ENCODE results near the gene PHF1.
"Not testable (repeated sequence)": the region's sequence is repeated elsewhere in the genome, so short reads cannot be mapped to it uniquely, and the experiment has no call there.

Gene PHF1

DNA sequence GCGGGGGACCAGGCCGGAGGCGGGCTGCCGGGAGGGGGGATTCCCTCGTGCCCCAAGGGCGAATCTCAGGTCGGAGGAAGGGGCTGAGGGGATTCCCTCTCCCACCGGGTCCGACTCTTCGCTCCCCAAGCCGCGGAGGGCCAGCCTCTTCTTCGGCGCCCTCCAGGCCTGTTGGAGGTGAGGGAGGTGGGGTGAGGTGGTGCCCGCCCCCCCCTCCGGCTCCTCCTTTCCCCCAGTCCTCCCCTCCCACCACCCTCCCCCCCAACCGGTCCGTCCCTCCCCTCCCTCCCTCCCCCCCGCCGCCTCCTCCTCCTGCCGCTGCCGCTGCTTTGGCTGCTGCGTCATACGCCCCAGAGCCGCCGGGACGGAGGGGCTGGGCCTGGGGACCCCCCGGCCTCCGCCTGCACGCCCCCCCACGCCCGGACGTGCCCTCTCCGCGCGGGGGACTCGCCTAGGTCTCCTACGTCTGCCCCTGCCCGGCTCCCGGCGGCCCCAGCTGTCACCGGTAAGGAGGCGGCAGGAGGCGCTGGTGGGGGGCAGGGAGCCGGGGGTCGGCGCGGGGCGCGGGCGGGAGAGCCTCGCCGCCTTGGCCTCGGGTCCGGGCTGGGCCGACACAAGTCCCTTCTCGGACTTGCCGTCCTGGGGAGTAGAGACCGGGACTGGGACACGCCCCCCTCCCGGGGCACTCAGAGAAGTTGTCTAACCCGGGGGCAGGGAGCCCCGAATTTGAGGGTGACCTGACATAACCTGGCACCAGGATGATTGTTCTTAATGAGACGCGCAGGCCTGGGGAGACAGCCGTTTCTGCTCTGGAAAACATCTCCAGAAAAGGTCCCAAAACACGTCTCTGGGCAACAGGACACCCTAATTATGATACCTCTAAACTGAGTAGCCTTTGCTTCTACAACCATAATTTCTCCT, at the start of gene PHF1:
Gene PHF1, plus strand, starts transcription at position 304 of the 921 bp plus-strand sequence. CDS start 1,250 bp downstream, outside the sequence.
- FAIRE-seq (no peak), DNase-seq (ENCODE audit: extremely low spot score, insufficient read length, low read depth) (no peak)

DNA sequence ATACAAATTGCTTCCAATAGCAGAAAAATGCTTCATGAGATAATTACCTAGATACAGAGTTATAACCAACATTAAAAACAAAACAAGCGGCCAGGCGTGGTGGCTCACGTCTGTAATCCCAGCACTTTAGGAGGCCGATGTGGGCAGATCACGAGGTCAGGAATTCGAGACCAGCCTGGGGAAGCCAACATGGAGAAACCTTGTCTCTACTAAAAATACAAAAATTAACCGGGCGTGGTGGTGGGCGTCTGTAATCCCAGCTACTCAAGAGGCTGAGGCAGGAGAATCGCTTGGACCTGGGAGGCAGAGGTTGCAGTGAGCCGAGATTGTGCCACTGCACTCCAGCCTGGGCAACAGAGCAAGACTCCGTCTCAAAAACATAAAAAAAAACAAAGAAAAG, 47.3 kb upstream of the PHF1 start:
- FAIRE-seq = not testable (repeated sequence)

DNA sequence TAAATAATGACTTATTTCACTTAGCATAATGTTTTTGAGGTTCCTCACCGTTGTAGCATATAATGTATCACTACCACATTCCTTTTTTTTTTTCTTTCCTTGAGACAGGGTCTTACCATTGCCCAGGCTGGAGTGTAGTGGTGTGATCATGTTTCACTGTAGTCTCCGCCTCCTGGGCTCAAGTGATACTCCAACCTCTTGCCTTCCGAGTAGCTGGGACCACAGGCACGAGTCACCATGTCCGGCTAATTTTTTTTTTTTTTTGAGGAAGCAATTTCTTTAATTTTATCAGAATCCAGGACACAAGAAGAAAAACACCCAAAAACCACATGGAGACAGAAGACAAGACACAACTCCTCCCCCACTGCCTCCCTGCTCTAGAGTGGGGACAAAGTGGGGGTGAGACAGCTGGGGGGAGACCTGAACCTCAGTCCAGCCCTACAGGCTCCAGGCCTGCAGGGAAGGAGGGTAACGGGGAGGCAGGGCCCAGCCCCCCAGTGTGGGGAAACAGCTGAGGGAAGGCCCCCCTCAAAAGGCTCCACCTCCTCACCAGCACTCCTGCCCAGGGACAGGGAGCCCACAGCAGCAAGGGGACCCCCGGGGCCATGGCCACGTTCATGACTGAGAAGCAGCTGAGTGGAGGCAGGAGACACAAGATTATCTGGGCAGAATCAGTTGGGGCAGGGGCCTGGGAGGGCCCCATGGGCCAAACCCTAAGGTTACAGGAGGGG, 46.2 kb upstream of the PHF1 start:
- not testable (repeated sequence) for DNase-seq (ENCODE audit: extremely low spot score, insufficient read length, low read depth); FAIRE-seq

More for the DNA sequence above, 47.3 kb upstream of the PHF1 start:
- DNase-seq (ENCODE audit: extremely low spot score, insufficient read length, low read depth) = not testable (repeated sequence)

DNA sequence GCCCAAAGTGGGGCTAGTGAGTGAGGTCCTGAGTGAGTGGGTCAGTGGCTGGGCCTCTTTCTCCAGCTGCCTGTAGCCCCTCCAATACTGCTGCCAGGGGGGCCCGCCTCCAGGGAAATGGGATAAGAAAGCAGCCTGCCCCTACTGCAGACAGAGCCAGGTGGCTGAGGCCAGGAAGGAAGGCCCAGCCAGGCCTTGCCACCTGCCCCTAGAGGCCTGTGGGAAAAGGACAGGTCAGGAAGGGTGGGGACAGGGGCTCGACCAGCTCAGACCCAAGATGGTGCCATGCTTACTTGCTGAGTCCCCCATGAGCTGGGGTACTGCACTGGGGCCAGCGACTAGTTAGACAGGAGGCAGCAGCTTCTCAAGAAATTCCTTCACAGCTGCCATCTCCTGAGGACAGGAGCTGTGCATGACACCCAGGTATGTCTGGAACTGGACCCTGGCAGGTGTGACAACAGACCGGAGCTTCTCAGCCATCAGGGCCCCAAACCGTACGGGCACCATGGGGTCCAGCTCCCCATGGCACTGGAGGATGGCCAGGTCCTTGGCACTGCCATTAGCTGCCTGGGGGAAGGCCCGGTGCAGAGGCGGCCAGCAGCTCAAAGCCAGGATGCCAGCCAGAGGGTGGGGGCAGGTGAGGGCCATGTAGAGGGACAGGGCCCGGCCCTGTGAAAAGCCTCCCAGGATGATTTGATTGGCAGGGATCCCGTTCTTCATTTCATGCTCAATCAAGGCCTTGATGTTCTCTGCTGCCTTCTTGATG, 45.4 kb upstream of the PHF1 start:
- not testable (repeated sequence) for DNase-seq (ENCODE audit: extremely low spot score, insufficient read length, low read depth); FAIRE-seq

DNA sequence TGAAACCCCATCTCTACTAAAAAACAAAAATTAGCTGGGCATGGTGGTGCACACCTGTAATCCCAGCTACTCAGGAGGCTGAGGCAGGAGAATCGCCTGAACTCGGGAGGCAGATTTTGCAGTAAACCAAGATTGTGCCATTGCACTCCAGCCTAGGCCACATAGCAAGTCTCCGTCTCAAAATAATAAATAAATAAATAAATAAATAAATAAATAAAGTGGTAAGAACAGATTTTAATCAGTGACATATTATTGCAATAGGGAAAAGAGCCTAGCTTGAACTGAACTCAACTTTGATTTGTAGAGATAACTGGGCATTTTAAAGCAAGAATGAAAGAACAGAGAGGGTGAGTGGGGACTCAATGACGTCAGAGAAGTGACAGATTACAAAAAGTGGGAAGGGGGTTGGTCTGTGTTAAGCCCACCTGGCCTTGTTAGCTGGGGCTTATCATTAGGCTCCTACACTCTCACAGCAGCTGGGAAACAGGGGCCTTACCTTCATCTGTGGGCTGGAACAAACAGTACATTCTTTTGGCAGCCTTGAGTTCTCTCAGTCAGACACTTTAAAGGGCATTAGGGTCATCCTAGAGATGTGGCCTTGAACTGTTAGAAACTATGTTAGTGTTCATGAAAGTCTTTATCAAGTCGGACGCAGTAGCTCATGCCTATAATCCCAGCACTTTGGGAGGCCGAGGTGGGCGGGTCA, 43.7 kb upstream of the PHF1 start:
- DNase-seq (ENCODE audit: extremely low spot score, insufficient read length, low read depth) = no peak
- FAIRE-seq = no peak

DNA sequence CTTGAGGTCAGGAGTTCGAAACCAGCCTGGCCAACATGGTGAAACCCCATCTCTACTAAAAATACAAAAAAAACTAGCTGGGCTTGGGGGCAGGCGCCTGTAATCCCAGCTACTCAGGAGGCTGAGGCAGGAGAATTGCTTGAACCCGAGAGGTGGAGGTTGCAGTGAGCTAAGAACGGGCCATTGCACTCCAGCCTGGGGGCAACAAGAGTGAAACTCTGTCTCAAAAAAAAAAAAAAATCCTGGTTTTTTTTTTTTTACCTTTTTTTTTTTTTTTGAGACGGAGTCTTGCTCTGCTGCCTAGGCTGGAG, 43.1 kb upstream of the PHF1 start:
- FAIRE-seq; DNase-seq (ENCODE audit: extremely low spot score, insufficient read length, low read depth): not testable (repeated sequence)

DNA sequence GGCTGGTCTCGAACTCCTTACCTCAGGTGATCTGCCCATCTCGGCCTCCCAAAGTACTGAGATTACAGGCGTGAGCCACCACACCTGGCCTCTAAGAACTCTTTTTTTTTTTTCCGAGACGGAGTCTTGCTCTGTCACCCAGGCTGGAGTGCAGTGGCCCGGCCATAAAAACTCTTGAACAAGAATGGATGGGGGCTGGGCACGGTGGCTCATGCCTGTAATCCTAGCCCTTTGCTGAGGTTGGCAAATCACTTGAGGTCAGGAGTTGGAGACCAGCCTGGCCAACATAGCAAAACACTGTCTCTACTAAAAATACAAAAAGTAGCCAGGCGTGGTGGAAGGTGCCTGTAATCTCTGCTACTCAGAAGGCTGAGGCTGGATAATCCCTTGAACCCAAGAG, 38.9 kb upstream of the PHF1 start:
- not testable (repeated sequence) for FAIRE-seq; DNase-seq (ENCODE audit: extremely low spot score, insufficient read length, low read depth)

DNA sequence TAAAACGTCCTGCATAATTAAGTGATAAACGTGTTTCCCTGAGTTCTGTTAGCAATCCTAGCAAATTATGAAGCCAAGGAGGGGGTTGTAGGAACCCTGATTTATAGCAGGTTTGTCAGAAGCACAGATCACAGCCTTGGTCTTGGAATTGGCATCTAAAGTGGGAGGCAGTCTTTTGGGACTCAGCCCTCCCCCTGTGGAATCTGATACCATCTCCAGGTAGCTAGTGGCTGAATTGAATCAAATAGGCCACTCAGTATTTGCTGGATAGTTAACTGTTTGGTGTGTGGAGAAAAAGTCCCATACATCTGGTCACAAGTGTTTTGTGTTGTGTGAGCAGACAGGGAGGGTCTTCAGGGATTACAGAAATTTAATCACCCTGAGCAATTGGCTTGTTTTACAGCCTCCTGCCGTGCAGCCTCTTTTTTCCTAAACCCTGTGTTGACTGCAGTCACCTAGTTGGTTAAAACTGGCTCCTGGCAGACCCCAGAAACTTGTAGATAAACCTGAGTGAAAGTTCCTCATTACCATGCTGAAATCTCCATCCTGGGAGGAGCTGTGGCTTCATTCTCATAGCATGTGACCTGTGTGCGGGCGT, 38.2 kb upstream of the PHF1 start:
- FAIRE-seq (no peak), DNase-seq (ENCODE audit: extremely low spot score, insufficient read length, low read depth) (no peak)

DNA sequence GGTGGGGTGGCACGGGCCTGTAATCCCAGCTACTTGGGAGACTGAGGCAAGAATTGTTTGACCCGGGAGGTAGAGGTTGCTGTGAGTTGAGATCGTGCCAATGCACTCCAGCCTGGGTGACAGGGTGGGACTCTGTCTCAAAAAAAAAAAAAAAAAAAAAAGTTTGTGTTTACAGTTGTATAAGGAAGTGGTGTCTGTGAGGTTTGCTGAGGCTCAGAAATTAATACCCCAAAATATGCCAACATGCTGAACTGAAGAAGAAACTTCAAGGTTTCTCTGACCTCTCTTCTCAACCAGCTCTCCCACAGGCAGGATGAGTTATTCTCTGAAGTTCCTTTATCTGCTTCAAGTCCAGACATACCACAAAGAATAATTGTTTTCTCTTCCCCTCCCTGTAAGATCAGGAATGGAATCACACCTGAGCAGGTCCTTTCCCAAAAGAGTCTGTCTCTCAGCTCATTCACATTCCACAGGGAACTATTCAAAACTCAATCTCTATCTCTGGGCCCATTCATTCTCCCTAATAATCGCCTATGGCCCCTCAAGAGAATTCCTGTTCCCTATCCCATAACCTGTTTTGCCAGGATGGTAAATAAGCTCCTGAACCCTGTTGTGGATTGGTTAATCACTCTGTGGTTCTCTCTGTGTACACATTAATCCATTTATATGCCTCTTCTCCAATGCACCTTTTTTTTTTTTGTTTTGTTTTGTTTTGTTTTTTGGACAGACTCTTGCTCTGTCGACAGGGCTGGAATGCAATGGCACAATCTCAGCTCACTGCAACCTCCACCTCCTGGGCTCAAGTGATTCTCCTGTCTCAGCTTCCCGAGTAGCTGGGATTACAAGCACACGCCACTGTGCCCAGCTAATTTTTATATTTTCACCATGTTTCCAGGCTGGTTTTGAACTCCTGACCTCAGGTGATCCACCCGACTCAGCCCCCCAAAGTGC, 36.6 kb upstream of the PHF1 start:
- DNase-seq (ENCODE audit: extremely low spot score, insufficient read length, low read depth) (no peak), FAIRE-seq (no peak)

DNA sequence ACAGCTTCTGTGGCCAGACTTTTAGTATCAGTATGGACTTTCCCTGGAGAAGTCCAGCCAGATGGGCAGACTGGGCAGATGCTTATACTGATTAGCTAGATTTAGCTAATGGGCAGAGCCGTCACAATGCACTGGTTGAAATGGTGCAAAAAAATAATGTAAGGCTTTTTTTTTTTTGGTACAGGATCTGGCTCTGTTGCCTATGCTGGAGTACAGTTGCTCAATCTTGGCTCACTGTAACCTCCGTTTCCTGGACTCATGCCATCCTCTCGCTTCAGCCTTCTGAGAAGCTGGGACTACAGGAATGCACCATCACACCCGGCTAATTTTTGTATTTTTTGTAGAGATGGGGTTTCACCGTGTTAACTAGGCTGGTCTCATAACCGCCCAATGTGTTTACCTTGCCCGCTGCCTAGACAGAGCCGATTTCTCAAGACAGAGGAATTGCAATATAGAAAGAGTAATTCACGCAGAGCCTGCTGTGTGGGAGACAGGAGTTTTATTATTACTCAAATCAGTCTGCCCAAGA, 35.6 kb upstream of the PHF1 start:
- DNase-seq (ENCODE audit: extremely low spot score, insufficient read length, low read depth) (no peak), FAIRE-seq (no peak)

DNA sequence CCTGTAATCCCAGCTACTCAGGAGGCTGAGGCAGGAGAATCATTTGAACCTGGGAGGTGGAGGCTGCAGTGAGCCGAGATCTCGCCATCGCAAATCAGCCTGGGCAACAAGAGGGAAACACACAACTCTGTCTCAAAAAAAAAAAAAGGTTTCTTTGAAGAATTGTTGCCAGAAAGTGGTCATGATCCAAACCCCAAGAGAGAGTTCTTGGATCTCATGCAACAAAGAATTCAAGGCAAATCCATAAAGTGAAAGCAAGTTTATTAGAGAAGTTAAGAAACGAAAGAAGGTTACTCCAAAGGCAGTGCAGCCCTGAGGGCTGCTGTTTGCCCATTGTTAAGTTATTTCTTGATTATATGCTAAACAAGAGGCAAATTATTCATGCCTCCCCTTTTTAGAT, 33.6 kb upstream of the PHF1 start:
- DNase-seq (ENCODE audit: extremely low spot score, insufficient read length, low read depth) (no peak), FAIRE-seq (no peak)

DNA sequence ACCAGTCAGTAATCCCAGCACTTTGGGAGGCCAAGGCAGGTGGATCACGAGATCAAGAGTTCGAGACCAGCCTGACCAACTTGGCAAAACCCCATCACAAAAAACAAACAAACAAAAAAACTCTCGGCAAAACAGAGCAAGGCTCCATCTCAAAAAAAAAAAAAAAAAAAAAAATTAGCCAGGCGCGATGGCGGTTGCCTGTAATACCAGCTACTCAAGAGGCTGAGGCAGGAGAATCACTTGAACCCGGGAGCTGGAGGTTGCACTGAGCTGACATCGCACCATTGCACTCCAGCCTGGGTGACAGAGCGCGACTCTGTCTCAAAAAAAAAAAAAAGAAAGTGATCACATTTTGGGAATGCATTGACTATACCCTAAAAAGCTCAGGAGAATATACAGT, 31.6 kb upstream of the PHF1 start:
- not testable (repeated sequence) for DNase-seq (ENCODE audit: extremely low spot score, insufficient read length, low read depth); FAIRE-seq

DNA sequence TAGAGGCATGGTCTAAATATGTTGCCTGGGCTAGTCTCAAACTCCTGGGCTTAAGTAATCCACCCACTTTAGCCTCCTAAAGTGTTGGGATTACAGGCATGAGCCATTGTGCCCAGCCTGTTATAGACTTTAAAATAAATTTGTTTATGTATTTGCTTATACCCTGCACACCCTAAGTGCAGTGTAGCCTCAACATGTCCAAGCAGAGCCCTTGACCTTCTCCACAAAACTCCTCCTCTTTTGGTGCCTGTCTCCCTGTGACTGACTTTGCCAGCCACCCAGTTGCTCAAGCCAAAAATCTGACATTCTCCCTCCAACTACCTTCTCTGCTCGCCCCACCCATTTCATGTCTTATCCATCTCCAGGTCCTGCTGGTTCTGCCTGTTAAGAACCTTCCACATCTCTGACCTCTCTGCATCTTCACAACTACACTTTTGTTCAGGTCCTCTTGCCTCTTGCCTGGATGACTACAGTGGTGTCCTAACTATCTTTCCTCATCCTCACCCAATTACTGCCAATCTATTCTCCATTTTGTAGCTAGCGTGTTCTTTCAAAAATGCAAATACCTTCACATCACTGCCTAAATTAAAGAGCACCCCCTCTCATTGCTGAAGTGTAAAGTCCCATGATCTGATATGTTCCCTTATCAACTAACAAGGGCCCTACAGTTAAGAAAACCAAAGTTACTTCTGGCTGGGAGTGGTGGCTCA, 30.4 kb upstream of the PHF1 start:
- no peak for FAIRE-seq
- DNase-seq (ENCODE audit: extremely low spot score, insufficient read length, low read depth) = no peak

DNA sequence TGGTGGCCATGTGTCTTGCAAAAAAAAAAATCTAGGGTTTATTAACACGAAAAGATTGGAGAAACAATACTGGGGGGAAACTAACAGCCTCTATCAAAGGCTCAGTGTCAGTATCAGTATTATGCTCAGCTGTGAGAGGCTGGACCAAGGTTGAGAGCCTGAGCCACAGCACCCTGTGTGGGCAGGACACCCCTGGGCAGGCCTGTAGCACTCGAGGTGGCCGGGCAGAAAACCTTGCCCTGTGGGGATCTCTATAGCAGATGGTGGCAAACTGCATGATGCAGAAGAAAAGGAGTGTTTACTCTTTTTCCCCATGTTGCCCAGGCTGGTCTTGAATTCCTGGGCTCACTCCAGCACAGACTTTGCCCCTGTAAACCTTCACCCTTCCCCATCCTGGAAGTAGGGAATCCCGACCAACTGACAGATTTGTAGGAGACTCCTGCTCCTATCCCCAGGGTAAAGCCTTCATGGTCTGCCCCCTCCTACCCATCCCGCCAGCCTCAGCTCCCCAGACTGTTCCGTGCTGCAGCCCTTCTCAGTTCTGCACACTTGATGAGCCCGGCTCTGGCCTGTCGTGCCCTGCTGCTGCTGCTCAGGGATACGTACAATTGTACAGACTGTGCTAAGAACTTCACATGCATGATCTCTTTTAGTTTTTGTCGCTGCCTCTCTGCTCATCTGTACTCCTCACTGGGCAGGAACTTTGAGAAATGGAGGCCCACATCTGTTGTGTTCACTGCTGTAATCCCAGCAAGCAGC, 27.2 kb upstream of the PHF1 start:
- FAIRE-seq (no peak), DNase-seq (ENCODE audit: extremely low spot score, insufficient read length, low read depth) (no peak)

DNA sequence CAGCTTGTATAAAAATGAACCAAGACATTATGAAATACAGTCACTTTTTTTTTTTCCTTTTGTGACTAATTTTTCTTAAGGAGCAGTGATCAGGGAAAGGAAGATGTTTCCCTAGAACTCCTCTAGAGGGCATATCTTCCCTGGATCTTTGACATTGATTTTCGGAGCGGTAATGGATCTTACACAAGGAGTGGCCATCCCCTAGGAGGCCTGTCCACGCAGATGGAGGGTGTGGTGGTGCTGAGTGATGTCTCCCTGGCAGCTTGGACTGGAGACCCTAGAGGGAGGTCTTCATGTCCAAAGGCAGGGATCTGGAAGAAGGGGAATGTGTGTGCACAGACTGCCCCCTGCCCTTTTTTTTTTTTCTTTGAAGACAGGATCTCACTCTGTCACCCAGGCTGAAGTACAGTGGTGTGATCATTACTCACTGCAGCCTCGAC, 26.2 kb upstream of the PHF1 start:
- FAIRE-seq (no peak), DNase-seq (ENCODE audit: extremely low spot score, insufficient read length, low read depth) (no peak)

DNA sequence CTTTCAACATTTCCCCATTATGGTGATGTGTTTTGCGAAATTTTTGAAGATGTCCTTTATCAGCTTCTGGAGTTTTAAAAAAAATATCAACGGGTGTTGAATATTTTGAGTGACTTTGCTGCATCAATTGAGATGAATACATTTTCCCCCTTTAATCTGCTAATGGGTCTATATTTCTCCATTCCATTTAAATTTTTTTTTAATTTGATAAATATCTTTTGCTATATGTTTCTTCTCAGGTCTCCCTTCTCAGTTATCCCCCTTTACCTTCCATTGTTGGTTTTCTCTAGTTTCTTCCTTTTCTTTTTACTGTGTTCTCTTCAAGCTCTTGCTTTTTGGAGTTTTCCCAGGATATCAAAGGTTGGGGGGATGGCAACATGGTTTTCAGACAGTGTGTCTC, 20.6 kb upstream of the PHF1 start:
- FAIRE-seq (no peak), DNase-seq (ENCODE audit: extremely low spot score, insufficient read length, low read depth) (no peak)

DNA sequence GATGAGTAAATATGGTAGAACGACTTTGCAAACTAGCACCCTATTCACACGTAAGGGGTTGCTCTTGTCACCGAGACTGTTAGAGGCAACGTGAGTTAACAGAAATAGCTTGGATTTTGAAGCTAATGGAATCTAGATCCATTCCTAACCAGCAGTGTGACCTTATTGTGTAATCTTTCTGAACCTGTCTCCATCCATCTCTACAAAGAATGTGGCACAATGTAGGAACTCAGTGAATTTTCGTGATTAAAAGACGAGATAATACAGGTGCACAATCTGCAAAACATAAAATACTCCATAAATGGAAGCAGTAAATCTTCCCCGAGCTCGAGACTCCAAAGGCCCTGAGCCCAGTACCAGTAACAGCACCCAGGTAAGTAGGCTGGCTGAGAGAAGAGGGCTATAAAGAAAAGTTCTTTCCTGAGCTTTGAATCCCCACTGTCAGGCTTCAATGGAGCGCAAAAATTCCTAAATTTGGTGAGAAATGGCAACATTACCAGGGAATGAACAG, 20.0 kb upstream of the PHF1 start:
- FAIRE-seq (no peak), DNase-seq (ENCODE audit: extremely low spot score, insufficient read length, low read depth) (no peak)

Measured in GM18507 (cell line).